Ramos (cell line): Measurements from ENCODE around the gene GNS.
"Not testable (repeated sequence)": the region's sequence is repeated elsewhere in the genome, so short reads cannot be mapped to it uniquely, and the experiment has no call there.

Experiments
- in situ Hi-C: fragments of 300-500 bp; cut with MboI; formaldehyde crosslinking; loops from one replicate; pipeline ENCODE4 v1.14.3; 2022; ENCODE audit warnings: low sequenced_read_pairs; ENCODE audit not compliant: unreplicated experiment

Gene GNS

DNA sequence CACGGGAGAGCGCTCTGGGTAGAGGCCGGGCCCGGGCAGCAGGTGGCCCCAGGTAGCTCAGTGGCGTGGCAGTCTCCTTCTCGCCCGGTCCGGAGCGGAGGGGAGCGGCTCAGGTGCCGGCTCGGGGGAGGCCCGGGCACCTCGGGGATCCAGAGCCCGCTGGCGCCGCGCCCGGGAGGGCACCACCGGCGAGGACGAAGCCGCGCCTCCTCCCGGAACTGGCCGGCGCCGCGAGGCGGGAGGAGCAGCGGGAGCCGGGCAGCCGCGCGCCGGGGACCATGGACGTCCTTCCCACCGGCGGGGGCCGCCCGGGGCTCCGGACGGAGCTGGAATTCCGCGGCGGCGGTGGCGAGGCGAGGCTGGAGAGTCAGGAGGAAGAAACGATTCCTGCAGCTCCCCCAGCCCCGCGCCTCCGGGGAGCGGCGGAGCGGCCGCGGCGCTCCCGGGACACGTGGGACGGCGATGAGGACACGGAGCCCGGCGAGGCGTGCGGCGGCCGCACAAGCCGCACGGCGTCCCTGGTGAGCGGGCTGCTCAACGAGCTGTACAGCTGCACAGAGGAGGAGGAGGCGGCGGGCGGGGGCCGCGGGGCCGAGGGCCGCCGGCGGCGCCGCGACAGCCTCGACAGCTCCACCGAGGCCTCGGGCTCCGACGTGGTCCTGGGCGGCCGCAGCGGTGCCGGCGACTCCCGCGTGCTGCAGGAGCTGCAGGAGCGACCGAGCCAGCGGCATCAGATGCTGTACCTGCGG lies 21.5 kb upstream of the GNS start:
- in situ Hi-C loops: no loop called here

DNA sequence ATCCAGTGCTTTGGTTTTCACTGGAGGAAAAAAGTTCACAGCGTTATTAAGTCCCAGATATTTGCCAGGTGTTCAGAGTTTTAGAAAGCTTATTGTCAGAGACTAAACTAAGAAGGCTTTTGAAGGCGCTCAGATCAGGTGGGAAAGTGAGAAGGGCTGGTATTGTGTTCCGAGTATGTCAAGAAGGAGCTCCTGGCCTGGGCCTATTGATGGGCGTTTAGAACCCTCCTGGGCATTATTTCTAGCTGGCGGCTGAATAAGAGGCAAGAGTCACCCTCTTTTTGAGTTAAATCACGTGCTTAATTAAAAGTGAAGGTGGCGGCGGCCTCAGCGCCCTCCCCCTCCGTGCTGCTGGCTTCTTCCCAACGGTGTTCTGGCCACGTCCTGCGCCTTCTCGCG lies 20.9 kb upstream of the GNS start:
- in situ Hi-C loops: no loop called here

DNA sequence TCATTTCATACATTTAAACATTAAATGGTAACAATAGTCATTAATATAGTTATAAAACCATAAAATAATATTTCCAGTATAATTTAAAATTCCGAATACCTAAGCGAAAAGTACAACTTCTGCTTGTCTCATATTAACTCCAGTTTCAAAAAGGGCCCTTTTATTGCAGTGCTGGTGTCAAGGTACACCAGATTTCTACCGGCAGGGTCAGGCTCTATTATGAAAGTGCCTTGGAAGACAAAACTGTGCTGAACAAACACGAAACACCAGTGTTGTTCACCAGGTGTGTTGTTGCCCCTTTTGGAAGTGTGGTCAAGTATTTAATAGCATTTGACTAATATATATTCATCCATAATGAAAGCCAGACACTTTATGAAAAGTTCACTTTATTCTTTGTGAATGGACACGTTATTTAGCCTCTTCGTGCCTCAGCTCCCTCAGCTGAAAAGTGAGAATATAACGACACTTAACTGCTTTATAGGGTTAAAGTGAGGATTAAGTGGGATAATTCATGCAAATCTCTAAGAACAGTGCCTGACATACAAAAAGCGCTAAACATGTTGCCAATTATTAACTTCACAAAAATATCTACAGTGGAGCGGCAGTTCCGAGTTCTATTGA lies 20.3 kb upstream of the GNS start:
- in situ Hi-C loops: no loop called here

DNA sequence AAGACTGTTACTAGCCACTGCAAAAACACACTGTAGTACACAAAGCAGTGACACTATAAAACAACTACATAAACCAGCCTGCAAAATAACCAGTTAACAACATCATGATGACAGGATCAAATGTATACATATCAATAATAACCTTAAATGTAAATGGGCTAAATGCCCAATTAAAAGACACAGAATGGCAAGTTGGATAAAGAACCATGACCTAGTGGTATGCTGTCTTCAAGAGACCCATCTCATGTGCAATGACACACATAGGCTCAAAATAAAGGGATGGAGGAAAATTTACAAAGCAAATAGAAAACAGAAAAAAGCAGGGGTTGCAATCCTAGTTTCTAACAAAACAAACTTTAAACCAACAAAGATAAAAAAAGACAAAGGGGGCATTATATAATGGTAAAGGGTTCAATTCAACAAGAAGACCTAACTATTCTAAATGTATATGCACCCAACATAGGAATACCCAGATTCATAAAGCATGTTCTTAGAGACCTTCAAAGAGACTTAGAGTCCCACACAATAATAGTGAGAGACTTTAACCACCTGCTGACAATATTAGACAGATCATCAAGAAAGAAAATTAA lies 16.0 kb upstream of the GNS start:
- in situ Hi-C loops: not testable (repeated sequence)

DNA sequence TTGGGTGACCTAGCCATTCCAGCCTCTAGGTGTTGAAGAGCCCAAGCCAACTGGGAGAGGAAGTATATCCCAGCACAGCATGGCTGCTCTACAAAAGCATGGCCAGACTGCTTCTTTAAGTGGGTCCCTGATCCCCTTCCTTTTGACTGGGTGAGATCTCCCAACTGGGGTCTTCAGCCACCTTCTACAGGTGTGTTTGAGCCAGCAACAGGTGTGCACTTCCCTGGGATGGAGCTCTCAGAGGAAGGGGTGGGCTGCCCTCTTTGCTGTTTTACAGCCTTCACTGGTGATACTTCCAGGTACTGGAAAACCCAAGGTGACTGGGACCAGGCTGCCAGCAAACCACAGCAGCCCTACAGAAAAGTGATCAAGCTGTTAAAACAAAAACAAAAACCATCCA lies 14.2 kb upstream of the GNS start:
- in situ Hi-C loops: no loop called here

DNA sequence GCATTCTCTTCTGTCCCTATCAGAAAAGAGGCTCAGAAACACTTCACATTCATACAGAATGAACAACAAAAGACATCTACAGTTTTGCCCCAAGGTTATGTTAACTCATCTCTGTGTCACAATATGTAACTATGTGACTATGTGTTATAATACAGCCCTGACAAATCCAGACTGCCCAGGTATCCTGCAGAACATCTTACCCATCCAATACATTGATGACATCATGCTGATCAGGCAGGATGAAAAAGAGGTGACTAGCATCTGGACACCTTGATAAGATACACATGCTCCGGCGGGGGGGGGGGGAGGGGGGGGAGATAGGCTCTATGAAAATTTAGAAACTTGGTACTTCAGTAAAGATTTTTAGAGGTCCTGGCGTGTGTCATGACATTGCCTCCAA lies 8.3 kb upstream of the GNS start:
- in situ Hi-C loops: no loop called here

DNA sequence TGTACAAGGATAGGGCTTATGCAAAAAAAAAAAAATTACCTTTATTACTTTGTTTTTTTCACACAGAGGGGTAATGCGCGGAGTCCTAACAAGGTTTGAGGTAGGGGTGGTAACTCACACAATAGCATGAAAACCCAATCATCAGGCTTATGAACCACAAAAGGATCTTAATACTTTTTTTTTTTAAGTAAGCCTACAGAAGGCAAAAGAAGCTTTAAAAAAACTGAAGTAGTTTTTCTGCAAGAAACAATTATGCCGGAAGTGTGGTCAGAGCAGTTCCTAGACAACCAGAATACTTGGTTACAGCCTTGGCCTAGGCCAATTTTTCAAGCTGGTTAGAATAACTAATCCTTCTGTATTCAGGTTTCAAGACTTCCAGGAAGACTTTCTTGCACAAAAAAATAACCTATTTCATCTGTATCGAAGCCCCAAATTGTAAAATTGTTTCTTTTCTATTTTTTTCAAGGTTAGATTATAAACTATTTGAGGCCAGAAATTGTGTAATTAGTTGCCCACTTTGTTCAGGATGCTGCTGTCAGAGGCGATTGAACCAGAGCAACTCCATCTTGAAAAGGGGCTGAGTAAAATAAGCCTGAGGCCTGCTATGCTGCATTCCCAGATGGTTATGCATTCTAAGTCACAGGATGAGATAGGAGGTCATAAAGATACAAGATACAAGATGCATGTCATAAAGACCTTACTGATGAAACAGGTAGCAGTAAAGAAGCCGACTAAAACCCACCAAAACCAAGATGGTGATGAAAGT lies 1.8 kb upstream of the GNS start:
- in situ Hi-C loops: no loop called here

DNA sequence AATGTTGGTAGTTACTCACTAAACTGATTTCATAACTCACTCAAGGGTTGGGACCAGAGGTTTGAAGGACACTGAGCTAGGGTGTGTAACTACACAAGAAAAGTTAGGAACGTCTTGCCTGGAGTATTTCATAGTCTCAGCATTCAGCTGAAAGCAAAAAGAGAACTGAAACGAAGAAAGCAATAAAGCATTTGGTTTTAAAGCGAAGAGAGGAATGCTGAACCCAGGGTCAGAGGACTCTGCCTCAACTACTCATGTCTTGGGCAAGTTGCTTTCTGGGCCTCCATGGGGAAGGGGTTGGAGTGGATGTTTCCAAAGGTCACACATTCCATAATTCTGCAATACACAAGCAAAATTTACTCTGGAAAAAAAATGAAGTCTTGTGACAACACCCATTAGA lies 1.4 kb downstream of the GNS start:
- in situ Hi-C loops: no loop called here

DNA sequence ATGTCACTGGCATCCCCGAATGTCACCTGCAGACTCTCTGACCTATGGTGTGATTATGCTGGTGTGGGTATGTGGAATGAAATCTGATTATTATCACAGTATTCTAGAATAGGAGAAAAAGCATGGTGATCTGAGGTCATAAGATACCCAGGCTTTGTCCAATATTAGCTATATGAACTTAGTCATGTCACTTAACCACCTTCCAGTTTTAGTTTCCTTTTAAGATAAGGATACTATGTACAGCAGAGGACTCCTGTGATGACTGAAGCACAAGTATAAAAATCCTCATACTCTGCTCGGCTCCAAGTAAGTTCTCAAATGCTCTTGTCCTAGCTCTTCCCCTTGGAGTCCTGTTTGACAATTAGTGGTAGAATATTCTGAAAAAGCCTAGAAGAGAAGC lies 2.8 kb downstream of the GNS start:
- in situ Hi-C loops: no loop called here

DNA sequence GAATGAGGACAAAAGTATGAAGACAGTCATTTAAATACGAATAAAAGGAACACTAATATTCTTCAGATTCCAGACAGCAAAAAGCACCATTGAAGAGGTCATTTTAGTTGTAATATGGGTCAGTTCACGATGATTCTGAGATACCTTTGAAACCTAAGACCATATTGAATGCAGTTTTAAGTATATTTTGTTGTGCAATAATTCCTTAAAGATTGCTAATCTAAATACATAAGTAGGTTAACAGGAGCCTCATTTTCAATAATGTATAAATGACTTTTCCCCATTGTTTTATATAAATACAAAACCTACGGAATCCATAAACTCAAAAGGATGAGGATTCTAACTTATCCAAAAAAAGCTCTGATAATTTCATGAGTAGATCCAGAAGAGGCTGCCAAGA lies 5.8 kb downstream of the GNS start:
- in situ Hi-C loops: no loop called here

DNA sequence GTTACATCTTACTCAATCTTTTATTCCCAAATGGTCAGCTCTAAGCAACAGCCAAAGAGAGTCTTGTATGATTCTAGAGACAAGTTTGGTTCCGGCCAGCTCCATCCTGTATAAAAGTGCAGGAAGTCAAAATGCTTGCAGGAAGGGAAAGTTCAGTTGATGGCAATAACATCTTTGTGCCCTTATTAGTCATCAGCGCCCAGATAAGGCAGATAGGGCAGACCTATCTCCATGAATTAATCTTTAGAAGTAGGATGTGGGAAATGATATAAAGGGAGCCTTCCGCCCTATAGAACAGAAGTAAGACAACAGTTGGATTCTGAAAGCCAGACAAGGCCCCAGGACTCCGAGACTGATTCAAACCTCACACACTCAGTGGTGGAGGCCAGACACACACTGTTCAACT lies 6.4 kb downstream of the GNS start:
- in situ Hi-C loops: no loop called here

DNA sequence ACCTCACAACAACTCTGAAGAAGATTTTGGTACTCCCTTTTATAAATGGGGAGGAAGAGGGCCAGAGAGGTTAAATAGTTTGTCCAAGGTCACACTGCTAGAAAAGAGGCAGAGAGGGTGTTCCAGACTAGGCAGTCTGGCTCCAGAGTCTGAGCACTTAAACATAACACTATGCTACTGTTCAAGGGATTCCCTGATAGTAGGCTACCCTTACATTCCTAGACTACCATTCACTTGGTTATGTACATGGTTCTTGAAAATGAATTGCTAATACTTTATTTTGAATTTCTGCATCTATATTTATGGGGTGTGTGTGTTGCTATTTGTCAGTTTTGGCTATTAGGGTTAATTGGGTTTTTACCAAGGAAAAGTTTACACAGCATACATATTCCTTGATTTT lies 7.2 kb downstream of the GNS start:
- in situ Hi-C loops: no loop called here

DNA sequence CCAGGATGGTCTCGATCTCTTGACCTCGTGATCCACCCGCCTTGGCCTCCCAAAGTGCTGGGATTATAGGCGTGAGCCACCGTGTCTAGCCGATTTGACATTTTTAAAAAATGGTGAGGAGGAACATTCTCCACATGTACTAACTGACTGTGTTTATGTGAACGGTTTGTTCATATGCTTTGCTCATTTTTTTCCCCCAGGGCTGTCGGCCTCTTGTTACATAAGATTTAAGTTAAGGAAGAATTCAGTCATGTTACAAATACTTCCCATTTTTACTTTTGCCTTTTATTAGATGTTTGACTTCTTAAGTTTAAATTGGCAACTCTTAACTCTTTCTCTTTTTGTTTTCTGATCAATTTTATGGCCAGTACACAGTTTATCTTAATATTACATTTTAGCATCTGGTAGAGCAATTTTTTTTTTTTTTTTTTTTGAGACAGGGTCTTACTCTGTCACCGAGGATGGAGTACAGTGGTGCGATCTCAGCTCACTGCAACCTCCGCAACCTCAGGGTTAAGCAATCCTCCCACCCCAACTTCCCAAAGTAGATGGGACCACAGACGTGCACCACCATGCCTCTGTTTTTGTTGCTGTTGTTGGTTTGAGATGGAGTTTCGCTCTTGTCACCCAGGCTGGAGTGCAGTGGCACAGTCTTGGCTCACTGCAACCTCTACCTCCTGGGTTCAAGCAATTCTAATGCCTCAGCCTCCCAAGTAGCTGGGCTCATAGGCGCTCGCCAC lies 9.6 kb downstream of the GNS start:
- in situ Hi-C loops: no loop called here

DNA sequence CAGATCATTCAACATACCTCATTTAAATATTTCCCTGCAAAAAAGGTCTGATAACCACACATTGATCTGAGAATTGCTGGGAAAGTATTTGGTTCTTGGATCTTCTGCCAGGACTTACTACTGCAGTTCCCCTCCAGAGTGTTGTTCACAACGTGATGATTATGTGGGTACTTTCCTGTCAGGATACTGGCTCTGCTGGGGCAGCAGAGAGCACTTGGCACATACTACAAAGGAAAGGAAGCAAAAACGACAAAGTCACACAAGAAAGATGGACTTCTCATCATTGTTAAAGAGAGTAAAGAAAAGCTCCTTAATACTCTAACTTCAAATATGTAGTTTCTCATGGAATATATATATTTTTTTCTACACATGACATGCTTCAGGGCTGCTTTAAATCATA lies 11.5 kb downstream of the GNS start:
- in situ Hi-C loops: no loop called here

DNA sequence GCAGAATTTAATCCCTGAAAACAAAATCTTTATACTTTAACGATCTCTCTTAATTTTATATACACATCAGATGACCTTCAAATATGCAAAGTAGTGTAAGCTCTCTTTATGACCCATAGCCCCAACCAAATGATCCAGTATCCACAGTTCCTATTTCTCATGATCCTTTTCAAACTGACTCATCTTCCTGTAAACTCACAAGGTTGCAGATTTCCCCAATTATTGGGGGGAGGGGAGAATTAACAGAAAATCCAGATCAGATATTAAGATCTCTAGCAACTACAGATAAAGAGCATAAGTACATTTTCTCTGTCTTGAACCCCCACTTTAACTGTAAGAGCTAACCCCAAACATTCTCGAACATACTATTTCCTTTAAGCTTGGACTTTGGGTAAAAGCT lies 12.5 kb downstream of the GNS start:
- in situ Hi-C loops: no loop called here

DNA sequence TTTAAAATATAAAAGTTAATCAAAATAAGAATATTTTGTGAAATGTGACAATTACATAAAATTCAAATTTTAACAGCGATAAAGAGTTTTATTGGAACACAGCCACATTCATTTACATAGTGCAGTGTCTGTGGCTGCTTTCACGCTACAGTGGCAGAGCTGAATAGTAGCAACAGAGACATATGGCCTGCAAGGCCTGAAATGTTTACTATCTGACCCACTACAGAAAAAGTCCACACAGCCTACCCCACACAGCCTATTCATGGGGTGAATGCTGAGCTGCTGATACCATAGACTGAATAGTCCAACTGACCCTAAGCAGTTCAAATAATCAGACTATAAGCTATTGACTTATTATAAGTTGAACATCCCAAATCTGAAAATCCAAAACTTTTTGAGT lies 13.2 kb downstream of the GNS start:
- in situ Hi-C loops: no loop called here

DNA sequence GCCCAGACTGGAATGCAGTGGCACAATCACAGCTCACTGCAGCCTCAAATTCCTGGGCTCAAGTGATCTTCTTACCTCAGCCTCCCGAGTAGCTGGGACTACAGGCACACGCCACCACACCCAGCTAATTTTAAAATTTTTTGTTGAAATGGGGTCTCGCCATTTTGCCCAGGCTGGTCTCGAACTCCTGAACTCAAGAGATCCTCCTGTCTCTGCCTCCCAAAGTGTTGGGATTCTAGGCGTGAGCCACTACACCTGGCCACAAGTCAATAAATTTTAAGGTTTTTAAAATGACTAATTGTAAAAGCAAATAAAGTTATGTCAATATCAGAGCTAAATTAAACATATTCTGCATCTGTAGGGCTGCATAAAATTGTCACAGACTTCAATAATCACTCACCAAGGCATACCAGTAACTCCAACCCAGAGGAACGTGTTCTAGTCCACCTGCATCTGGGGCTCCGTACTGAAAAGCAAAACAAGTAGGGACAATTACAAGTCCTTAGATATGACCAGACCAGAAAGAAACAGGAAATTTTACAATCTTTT lies 13.9 kb downstream of the GNS start:
- in situ Hi-C loops: no loop called here

DNA sequence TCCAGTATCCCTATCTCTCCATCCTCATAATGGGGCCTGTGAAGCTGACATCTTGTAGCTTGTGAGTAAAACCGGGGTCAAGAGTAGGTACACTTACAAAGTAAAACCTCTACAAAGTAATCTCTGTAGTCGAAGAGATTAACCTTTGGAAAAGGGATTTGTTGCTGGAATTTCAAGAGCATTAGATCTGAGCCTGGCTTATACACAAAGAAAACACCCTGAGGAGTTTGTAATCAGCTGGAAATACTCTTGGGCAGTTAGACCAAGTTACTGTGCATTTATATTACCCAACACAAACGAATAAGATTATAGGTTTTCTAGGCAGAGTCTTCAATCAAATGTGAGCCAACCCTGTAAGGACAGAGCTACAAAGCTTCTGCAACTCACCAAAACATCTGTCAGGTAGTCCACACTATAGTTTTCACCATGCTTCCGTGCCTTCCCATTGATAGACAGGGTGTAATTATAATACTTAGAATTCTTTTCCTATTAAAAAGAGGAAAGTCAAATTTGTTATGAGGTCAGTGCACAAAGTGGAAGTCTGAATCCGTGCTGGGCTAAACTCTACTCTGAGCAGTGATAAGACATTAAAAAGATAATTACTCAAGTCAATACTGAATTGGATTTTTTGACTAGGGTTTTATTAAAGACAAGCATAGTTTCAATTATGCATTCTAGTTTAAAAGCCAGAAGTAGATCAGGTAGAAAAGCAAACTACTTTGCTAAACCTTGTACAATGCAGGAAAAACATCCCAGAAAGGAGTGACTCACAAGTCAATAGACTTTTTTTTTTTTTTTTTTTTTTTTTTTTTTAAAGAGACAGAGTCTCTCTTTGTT lies 14.6 kb downstream of the GNS start:
- in situ Hi-C loops: no loop called here

DNA sequence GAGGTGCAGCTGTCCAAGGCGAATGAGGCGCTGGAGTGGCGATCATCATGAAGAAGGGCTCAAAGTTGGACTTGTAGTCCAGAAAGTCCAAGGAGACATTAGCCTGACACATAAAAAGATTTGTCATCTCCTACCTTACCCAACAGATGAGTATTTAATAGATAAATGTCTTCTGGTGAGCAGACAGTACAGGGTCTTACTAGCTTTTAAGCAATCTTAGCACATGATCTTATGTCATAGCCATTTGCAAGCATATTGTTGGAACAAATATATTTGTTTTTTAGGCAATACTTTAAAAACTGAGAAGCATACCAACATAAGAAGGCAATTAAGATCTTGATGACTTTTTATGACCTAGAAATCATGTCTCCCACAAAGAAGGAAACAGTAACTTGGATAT lies 16.0 kb downstream of the GNS start:
- in situ Hi-C loops: no loop called here
